ENCODE results near the gene ACTMAP.

ACTMAP gene

DNA sequence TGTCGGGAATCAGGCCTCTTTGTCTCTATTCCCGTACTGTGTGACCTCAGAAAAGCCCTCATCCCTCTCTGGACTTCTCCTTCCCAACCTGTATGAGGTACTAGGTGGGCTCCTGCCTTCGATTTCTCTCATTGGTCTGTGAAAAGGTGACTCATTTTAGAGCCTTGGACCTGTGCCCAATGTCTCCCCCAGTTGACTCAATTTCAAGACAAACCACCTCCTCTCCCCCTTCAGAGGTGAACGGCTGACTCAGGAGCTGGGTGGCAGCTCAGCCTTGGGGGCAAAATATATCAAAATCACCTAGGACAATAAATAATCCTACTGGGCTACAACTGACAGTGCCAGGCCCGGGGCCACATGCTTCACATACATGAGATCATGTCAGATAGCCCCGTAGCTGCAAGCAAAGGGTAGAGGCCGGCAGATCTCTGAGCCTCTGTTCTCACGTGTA, 34.2 kb downstream of the ACTMAP start:
- peak overlapping the region; percentile 60 for H3K4me3 ChIP-seq (ENCODE audit: low read depth, low read length)
- ChIA-PET CTCF (interaction anchor here (0.6 to 1.4 kb wide), 10 partner anchors 24 to 259 kb away, joined by 3 to 8 read pairs (median 4); partner anchors contain the start of gene EGLN2), POLR2A (interaction anchor here (0.5 to 2.4 kb wide), 26 partner anchors 8 to 547 kb away, joined by 3 to 49 read pairs (median 6); partner anchors contain the start of genes ACTMAP, EGLN2, HNRNPUL1 and NUMBL)
- H3K4me1 ChIP-seq (ENCODE audit: control insufficient read depth, insufficient read depth, low read length) = peaks cover 47% of the 10 kb centered on the region
- H3K9me3 ChIP-seq (ENCODE audit: control insufficient read depth, insufficient read depth, low read depth, low read length) = no peaks in the 10 kb centered on the region
- peaks cover 27 to 46% of the 10 kb centered on the region in 2 experiments for H3K36me3 ChIP-seq (ENCODE audit: control insufficient read depth in 2 of 2, insufficient read depth in 1 of 2, low read length in 2 of 2)
- peak overlapping the region; percentile 86 for H3K27ac ChIP-seq (ENCODE audit: extremely low read depth, low read depth, low read length)
- no peak for TF ChIP-seq MYNN (tag by site-specific recombination; IDR thresholded peaks at IDR 0.05; ENCODE audit: borderline replicate concordance)
- TF ChIP-seq ZNF184 (tag by site-specific recombination; IDR thresholded peaks at IDR 0.05) = peak; percentile 83
- TF ChIP-seq ZBTB1 (tag by site-specific recombination; IDR thresholded peaks at IDR 0.05) = 0 out of 2 replicates have a peak, but pooled peaks have one; percentile 3
- TF ChIP-seq ZNF239 (tag by site-specific recombination; IDR thresholded peaks at IDR 0.05) = 0 out of 2 replicates have a peak, but pooled peaks have one; percentile 3
- TF ChIP-seq, protein P1, sequence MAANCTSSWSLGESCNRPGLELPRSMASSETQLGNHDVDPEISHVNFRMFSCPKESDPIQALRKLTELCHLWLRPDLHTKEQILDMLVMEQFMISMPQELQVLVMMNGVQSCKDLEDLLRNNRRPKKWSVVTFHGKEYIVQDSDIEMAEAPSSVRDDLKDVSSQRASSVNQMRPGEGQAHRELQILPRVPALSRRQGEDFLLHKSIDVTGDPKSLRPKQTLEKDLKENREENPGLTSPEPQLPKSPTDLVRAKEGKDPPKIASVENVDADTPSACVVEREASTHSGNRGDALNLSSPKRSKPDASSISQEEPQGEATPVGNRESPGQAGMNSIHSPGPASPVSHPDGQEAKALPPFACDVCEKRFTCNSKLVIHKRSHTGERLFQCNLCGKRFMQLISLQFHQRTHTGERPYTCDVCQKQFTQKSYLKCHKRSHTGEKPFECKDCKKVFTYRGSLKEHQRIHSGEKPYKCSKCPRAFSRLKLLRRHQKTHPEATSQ (tag by site-specific recombination; IDR thresholded peaks at IDR 0.05) = 0 out of 2 replicates have a peak, but pooled peaks have one; percentile 0
- TF ChIP-seq RBAK (tag by site-specific recombination; IDR thresholded peaks at IDR 0.05) = peak; percentile 7; the same call in 1 of the 2 replicates
- TF ChIP-seq, protein P2, sequence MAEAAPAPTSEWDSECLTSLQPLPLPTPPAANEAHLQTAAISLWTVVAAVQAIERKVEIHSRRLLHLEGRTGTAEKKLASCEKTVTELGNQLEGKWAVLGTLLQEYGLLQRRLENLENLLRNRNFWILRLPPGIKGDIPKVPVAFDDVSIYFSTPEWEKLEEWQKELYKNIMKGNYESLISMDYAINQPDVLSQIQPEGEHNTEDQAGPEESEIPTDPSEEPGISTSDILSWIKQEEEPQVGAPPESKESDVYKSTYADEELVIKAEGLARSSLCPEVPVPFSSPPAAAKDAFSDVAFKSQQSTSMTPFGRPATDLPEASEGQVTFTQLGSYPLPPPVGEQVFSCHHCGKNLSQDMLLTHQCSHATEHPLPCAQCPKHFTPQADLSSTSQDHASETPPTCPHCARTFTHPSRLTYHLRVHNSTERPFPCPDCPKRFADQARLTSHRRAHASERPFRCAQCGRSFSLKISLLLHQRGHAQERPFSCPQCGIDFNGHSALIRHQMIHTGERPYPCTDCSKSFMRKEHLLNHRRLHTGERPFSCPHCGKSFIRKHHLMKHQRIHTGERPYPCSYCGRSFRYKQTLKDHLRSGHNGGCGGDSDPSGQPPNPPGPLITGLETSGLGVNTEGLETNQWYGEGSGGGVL (tag by site-specific recombination; IDR thresholded peaks at IDR 0.05) = peak; percentile 78; the same call in 1 of the 2 replicates
- 0 out of 2 replicates have a peak, but pooled peaks have one; percentile 11 for TF ChIP-seq MZF1 (tag by site-specific recombination; IDR thresholded peaks at IDR 0.05; ENCODE audit: borderline replicate concordance)
- TF ChIP-seq SP3 (tag by site-specific recombination; IDR thresholded peaks at IDR 0.05) = no peak
- peak; percentile 75; the same call in 1 of the 2 replicates for TF ChIP-seq ZNF629 (tag by site-specific recombination; IDR thresholded peaks at IDR 0.05)
- no peak; the same call in 1 of the 2 replicates for TF ChIP-seq ZFP37 (tag by site-specific recombination; IDR thresholded peaks at IDR 0.05)
- 0 out of 2 replicates have a peak, but pooled peaks have one; percentile 3 for TF ChIP-seq FEZF1 (tag by site-specific recombination; IDR thresholded peaks at IDR 0.05)
- 0 out of 2 replicates have a peak, but pooled peaks have one; percentile 12 for TF ChIP-seq ZNF558 (tag by site-specific recombination; IDR thresholded peaks at IDR 0.05)
- TF ChIP-seq, protein P3, sequence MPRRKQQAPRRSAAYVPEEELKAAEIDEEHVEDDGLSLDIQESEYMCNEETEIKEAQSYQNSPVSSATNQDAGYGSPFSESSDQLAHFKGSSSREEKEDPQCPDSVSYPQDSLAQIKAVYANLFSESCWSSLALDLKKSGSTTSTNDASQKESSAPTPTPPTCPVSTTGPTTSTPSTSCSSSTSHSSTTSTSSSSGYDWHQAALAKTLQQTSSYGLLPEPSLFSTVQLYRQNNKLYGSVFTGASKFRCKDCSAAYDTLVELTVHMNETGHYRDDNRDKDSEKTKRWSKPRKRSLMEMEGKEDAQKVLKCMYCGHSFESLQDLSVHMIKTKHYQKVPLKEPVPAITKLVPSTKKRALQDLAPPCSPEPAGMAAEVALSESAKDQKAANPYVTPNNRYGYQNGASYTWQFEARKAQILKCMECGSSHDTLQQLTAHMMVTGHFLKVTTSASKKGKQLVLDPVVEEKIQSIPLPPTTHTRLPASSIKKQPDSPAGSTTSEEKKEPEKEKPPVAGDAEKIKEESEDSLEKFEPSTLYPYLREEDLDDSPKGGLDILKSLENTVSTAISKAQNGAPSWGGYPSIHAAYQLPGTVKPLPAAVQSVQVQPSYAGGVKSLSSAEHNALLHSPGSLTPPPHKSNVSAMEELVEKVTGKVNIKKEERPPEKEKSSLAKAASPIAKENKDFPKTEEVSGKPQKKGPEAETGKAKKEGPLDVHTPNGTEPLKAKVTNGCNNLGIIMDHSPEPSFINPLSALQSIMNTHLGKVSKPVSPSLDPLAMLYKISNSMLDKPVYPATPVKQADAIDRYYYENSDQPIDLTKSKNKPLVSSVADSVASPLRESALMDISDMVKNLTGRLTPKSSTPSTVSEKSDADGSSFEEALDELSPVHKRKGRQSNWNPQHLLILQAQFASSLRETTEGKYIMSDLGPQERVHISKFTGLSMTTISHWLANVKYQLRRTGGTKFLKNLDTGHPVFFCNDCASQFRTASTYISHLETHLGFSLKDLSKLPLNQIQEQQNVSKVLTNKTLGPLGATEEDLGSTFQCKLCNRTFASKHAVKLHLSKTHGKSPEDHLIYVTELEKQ (tag by site-specific recombination; IDR thresholded peaks at IDR 0.05; ENCODE audit: borderline replicate concordance) = peak; percentile 49; the same call in 1 of the 2 replicates
- TF ChIP-seq ZNF366 (tag by site-specific recombination; conservative IDR thresholded peaks at IDR 0.05) = peak; percentile 89
- 0 out of 2 replicates have a peak, but pooled peaks have one; percentile 15 for TF ChIP-seq ZNF660 (tag by site-specific recombination; IDR thresholded peaks at IDR 0.05)
- TF ChIP-seq ZNF791 (tag by site-specific recombination; IDR thresholded peaks at IDR 0.05) = 0 out of 2 replicates have a peak, but pooled peaks have one; percentile 23
- TF ChIP-seq ZNF202 (tag by site-specific recombination; IDR thresholded peaks at IDR 0.05; ENCODE audit: borderline replicate concordance) = no peak
- TF ChIP-seq, protein P4, sequence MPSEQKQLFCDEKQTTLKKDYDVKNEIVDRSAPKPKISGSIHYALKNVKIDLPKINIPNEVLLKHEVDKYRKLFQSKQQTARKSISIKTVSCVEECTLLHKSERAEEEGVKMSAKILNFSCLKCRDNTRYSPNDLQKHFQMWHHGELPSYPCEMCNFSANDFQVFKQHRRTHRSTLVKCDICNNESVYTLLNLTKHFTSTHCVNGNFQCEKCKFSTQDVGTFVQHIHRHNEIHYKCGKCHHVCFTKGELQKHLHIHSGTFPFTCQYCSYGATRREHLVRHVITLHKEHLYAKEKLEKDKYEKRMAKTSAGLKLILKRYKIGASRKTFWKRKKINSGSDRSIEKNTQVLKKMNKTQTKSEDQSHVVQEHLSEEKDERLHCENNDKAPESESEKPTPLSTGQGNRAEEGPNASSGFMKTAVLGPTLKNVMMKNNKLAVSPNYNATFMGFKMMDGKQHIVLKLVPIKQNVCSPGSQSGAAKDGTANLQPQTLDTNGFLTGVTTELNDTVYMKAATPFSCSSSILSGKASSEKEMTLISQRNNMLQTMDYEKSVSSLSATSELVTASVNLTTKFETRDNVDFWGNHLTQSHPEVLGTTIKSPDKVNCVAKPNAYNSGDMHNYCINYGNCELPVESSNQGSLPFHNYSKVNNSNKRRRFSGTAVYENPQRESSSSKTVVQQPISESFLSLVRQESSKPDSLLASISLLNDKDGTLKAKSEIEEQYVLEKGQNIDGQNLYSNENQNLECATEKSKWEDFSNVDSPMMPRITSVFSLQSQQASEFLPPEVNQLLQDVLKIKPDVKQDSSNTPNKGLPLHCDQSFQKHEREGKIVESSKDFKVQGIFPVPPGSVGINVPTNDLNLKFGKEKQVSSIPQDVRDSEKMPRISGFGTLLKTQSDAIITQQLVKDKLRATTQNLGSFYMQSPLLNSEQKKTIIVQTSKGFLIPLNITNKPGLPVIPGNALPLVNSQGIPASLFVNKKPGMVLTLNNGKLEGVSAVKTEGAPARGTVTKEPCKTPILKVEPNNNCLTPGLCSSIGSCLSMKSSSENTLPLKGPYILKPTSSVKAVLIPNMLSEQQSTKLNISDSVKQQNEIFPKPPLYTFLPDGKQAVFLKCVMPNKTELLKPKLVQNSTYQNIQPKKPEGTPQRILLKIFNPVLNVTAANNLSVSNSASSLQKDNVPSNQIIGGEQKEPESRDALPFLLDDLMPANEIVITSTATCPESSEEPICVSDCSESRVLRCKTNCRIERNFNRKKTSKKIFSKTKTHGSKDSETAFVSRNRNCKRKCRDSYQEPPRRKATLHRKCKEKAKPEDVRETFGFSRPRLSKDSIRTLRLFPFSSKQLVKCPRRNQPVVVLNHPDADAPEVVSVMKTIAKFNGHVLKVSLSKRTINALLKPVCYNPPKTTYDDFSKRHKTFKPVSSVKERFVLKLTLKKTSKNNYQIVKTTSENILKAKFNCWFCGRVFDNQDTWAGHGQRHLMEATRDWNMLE (tag by site-specific recombination; conservative IDR thresholded peaks at IDR 0.05; ENCODE audit: low read depth) = peak; percentile 23; the same call in 1 of the 2 replicates
- 0 out of 2 replicates have a peak, but pooled peaks have one; percentile 79 for TF ChIP-seq ZNF768 (tag by site-specific recombination; IDR thresholded peaks at IDR 0.05)
- TF ChIP-seq ZNF354C (tag by site-specific recombination; IDR thresholded peaks at IDR 0.05; ENCODE audit: borderline replicate concordance, low read depth) = no peak
- peak; percentile 76; the same call in 1 of the 2 replicates for TF ChIP-seq ZSCAN16 (tag by site-specific recombination; IDR thresholded peaks at IDR 0.05)
- peak; percentile 55 for TF ChIP-seq ZNF391 (tag by site-specific recombination; IDR thresholded peaks at IDR 0.05; ENCODE audit: borderline replicate concordance, low read depth)
- TF ChIP-seq HOXA7 (CRISPR knock-in tag; IDR thresholded peaks at IDR 0.05; ENCODE audit: borderline replicate concordance) = no peak
